HG03039 (cell line): Measurements from ENCODE around the gene LENEP.
"Not testable (repeated sequence)": the region's sequence is repeated elsewhere in the genome, so short reads cannot be mapped to it uniquely, and the experiment has no call there.

Source experiments
- ATAC-seq: cut with Tn5 transposase; IDR thresholded peaks from one replicate; pipeline ENCODE4 v1.9.1; 2021; ENCODE audit warnings: mild to moderate bottlenecking, moderate library complexity; ENCODE audit not compliant: unreplicated experiment

The LENEP gene

DNA sequence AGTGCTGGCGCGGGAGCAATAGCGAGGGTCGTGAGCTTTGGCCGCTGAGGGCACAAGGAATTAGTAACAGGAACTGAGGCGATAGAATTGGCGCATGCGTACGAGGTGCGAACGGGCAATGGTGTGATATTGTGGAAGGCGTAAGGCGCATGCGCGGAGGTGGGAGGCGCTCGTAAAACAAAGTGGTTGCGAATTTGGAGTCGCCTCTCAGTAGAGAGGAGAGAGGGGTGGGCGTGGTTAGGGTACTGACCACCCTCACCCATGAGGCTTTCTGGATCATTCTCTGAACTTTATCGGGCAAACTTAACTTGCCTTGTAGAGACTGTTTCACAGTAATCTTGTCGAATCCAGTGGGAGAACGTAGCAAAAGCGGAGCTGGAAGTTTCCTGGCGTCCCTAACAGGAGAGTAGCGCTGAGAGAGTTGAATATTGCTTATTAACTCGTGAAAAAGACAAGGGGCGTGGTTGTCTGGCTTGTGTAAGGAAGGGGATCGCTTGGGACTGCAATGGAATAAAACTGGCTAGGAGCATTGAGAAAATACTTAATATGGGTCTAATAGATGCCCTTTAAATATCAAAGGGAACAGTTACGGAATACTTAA is 18.5 kb upstream of the LENEP start:
- peak; percentile 36 for ATAC-seq

GRCh38 chr1:154975409-154976059 is 17.9 kb upstream of the LENEP start:
- no peak for ATAC-seq

DNA sequence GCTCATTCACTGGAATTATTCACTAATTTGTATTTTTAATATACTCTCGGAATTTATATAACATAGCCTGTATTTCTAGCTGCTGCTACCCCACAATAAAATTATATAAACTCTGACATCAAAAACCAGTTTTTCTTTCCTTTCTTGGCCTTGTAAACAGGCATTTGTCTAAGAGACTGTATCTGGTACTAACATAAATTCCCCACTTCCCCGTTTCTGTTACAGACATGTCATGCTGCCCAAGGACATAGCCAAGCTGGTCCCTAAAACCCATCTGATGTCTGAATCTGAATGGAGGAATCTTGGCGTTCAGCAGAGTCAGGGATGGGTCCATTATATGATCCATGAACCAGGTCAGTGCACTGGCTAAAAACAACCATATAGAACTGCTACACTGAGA is 15.6 kb upstream of the LENEP start:
- not testable (repeated sequence) for ATAC-seq

DNA sequence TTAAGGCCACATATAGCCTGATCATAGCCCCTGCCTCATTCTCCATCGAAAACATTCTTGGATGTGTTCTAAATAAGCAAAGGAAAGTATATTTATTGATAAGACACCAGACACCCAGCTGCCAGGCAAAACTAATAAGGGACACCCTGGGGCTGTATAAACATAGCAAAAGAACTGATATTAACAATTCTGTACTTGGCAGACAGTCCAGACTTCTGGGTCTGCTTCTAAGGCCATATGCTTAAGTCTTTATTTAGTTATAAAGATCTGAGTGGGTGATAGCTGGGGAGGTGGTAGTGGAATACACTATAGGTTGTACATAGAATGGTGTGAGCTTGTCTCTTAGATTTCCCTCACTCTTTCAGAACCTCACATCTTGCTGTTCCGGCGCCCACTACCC is 15.0 kb upstream of the LENEP start:
- ATAC-seq: no peak

DNA sequence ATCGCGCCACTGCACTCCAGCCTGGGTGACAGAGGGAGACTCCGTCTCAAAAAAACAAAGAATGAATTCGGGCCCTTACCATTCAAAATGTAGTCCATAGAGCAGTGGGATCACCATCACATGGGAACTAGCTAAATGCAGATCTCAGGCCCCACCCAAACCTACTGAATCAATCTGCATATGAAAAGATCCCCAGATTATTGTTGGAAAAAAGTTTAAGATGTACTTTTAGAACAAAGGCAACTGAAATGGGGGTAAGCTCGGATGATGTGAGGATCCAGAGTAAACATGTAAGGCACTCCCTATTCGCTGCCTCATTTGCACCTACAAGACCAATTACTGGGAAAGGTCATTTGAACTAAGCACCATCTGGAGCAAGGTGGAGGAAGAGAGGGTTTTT is 11.0 kb upstream of the LENEP start:
- ATAC-seq: no peak

GRCh38 chr1:154982897-154983648 is 10.3 kb upstream of the LENEP start, which contains the start of gene FLAD1:
TSS of gene FLAD1 (plus strand) at chr1:154983344. CDS start at chr1:154983695, 351 bp downstream.
- ATAC-seq: peak; percentile 93

- no peak for ATAC-seq
Measured at GRCh38 chr1:154983776-154984466, 9.5 kb upstream of the LENEP start.

DNA sequence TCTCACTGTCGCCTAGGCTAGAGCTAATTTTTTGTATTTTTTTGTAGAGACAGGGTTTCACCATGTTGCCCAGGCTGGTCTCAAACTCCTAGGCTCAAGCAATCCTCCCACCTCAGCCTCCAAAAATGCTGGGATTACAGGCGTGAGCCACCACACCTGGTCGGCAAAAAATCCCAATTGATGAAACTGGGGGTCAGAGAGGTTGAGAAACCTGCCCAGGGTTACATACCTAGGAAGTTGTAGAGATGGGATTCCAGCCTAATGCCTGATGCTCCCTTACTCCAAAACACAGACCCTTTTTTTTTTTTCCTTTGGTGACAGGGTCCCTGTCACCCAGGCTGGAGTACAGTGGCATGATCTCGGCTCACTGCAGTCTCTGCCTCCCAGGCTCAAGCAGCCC is 6.7 kb upstream of the LENEP start:
- not testable (repeated sequence) for ATAC-seq

DNA sequence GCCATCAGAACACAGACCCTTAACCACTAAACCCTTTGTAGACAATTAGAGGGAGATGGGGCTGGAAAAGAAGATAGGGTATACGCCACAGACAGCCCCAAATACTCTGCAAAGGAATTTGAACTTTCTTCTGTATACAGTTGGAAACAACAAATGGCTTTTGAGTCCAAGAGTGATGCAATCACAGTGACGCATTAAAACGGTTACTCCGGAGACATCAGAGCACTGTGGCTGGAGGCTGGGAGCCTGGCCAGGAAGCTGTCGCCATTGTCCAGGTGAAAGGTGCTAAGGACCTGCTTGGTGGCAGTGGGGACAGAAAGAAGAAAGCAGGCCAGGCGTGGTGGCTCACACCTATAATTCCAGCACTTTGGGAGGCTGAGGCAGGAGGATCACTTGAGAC is 6.1 kb upstream of the LENEP start:
- no peak for ATAC-seq

DNA sequence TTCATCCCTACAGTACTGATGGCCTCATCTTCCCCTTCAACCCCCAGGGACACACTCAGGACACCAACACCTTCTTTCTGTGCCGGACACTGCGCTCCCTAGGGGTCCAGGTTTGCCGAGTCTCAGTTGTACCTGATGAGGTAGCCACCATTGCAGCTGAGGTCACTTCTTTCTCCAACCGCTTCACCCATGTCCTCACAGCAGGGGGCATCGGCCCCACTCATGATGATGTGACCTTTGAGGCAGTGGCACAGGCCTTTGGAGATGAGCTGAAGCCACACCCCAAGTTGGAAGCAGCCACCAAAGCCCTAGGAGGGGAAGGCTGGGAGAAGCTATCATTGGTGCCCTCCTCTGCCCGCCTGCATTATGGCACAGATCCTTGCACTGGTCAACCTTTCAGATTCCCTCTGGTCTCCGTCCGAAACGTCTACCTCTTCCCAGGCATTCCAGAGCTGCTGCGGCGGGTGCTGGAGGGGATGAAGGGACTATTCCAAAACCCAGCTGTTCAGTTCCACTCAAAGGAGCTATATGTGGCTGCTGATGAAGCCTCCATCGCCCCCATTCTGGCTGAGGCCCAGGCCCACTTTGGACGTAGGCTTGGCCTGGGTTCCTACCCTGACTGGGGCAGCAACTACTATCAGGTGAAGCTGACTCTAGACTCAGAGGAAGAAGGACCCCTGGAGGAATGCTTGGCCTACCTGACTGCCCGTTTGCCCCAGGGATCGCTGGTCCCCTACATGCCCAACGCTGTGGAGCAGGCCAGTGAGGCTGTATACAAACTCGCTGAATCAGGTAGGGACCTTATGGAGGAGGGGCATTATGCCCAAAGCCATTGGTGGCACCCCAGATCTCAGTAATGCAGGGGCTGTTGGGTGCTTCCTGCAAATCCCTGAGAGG is 5.1 kb upstream of the LENEP start:
- ATAC-seq: no peak

GRCh38 chr1:154989195-154989860 is 4.1 kb upstream of the LENEP start:
- no peak for ATAC-seq

- no peak for ATAC-seq
Measured at GRCh38 chr1:154990276-154990675, 3.1 kb upstream of the LENEP start.

DNA sequence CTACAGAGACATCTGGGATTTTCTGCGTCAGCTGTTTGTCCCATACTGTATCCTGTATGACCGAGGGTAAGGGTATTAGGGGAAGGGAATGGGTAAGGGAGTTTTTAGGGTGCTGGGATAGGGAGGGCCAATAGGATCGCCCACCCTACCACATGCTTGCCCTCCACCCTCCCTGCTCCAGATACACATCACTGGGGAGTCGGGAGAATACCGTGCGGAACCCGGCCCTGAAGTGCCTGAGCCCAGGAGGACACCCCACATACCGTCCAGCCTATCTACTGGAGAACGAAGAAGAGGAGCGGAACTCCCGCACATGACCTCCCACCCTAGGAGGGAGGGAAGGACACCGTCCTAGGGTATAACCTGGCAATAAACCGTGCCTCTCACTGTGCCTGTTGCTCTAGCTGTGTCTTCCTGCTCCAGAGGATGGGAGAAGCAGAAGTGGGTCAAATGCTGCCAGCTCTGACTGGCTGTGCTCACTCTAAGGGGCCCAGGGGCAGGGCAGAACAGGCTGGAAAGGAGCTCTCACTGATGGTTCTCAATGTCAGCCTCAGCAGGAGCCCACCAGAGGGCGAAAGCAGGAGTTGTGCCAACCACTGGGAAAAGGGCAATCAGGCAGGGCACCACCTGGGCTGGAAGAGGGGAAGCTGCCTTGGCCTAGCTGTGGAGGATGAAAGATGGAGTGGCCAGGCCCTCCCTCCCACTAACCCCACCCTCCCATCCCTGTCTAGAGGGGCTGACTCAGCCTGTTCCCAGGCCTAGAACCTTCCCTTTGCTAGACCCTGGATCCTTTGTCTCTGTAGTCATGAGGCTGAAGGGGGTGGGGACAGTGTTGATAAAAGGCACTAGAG is 440 bp upstream of the LENEP start:
- no peak for ATAC-seq

DNA sequence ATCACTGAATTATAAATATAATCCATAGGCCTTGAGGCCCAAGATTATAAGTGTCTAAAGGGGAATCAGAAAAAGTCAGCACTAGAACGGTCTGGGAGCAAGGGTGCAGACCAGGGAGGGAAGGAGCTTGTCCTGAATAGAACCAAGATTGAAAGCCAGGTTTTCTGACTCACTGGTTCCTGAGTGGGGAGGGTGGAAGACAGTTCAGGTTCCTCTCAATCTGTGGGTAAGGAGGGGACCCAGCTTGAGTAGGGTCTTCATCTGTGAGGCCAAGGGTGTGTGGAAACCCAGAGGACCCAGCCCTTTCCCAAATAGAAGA is 842 bp downstream of the LENEP start:
- no peak for ATAC-seq

DNA sequence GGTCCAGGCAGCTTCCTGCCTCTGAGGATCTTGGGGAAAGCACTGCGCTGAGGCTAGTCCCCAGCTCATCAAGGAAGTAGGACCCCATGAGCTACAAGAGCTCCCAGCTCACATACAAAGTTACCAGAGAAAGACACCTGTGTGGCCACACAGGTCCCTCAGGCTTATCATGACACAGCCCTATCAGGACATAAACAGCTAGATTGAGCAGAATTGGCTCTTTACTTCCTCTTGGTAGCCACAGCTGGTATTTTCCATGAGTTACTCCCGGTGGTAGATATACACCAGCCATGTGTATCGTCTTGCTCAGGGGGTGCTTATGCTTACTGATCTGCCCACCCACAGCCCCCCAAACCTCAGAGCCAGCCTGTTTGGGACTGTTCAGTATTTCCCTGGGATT is 1.2 kb downstream of the LENEP start:
- no peak for ATAC-seq

DNA sequence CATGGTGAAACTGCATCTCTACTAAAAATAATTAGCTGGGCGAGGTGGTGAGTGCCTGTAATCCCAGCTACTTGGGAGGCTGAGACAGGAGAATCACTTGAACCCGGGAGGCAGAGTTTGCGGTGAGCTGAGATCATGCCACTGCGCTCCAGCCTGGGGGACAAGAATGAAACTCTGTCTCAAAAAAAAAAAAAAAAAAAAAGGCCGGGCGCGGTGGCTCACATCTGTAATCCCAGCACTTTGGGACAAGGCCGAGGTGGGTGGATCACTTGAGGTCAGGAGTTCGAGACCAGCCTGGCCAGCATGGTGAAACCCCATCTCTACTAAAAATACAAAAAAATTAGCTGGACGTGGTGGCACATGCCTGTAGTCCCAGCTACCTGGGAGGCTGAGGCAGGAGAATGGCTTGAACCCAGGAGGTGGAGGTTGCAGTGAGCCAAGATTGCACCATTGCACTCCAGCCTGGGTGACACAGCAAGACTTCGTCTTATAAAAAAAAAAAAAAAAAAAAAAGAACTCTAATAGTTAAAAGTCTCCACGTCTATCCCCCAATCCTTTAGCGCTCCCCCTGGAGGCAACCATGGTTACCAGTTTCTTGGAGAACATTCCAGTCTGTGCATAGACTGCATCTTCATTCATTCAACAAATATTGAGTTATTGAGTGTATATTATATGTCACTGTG is 2.1 kb downstream of the LENEP start:
- not testable (repeated sequence) for ATAC-seq

- no peak for ATAC-seq
Measured at GRCh38 chr1:154996966-154997701, 3.7 kb downstream of the LENEP start.

DNA sequence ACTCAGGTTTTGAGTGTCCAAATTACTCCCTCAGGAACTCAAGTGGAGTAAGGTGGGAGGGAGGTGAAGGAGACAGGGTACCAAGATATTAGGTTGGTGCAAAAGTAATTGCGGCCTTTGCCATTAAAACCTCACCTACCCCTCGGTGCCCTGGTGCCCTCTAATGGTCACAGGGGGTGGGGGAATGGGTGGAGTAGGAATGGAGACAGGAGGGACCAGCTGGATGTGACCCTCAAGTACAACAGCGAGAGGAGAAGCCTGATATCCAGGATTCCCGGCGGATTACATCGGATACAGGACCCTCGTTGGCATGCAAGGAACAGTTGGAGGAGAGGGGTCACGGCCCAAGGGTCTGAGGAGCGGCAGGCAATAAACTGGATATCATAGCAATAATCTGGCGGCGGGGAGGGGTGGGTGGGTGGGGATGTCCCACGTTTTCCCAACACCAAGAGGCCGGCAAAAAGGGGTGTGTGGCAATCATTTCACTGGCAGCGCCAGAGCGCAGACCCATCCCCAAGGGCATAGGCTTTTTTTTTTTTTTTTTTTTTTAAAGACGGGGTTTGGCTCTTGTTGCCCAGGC is 4.9 kb downstream of the LENEP start:
- ATAC-seq: no peak
